DND-41 (cell line): ENCODE results near the gene MYL6B.
"Not testable (repeated sequence)": the region's sequence is repeated elsewhere in the genome, so short reads cannot be mapped to it uniquely, and the experiment has no call there.

Experiments
- ATAC-seq: fragments of 200-7000 bp; cut with Tn5 transposase; 3 replicates; pipeline ENCODE4 v1.9.1; 2021; ENCODE audit warnings: low read depth; ENCODE audit not compliant: insufficient read depth
- DNase-seq: peaks from one replicate; pipeline ENCODE4 v3.0.0-alpha.2; 2020
- H2AFZ ChIP-seq: 2 replicates; pipeline ENCODE4 v1.6.0; 2012; ENCODE audit warnings: low read depth, low read length
- H3K27ac ChIP-seq: 2 replicates; pipeline ENCODE4 v1.5.1; 2012; ENCODE audit warnings: low read length, inconsistent platforms
- H3K27me3 ChIP-seq: fragments of 200-600 bp; sonication (generic); 2 replicates; pipeline ENCODE4 v1.6.0; 2012; ENCODE audit warnings: low read length, mild to moderate bottlenecking, inconsistent platforms; ENCODE audit not compliant: insufficient read depth, poor library complexity
- H3K36me3 ChIP-seq: 2 replicates; pipeline ENCODE4 v1.5.1; 2012; ENCODE audit warnings: low read length, inconsistent platforms; ENCODE audit not compliant: insufficient read depth
- H3K4me1 ChIP-seq: 2 replicates; pipeline ENCODE4 v1.5.1; 2012; ENCODE audit warnings: mild to moderate bottlenecking, low read length; ENCODE audit not compliant: insufficient read depth
- H3K4me2 ChIP-seq: 2 replicates; pipeline ENCODE4 v1.6.0; 2012; ENCODE audit warnings: mild to moderate bottlenecking, moderate library complexity, low read length, inconsistent platforms; ENCODE audit not compliant: insufficient read depth
- H3K4me3 ChIP-seq, 2 experiments: fragments of 200-600 bp in 1 of 2; shearing (Covaris generic) in 1 of 2; 2 replicates each; pipeline ENCODE4 v1.5.1; 2012 to 2016; ENCODE audit warnings: inconsistent platforms in 2 of 2, low read length in 2 of 2, mild to moderate bottlenecking in 2 of 2, low read depth in 1 of 2, moderate library complexity in 1 of 2
- H3K79me2 ChIP-seq: 2 replicates; pipeline ENCODE4 v1.6.0; 2012; ENCODE audit warnings: low read length, inconsistent platforms; ENCODE audit not compliant: insufficient read depth
- H3K9ac ChIP-seq: 2 replicates; pipeline ENCODE4 v1.6.0; 2012; ENCODE audit warnings: low read depth, mild to moderate bottlenecking, inconsistent platforms, low read length, moderate library complexity
- H3K9me3 ChIP-seq: 2 replicates; pipeline ENCODE4 v1.5.1; 2012; ENCODE audit warnings: low read length, moderate library complexity, mild to moderate bottlenecking, inconsistent platforms; ENCODE audit not compliant: insufficient read depth, severe bottlenecking
- H4K20me1 ChIP-seq: 2 replicates; pipeline ENCODE4 v1.6.0; 2012; ENCODE audit warnings: low read length; ENCODE audit not compliant: insufficient read depth
- CTCF ChIP-seq: IDR thresholded peaks from 2 replicates; pipeline ENCODE4 v1.5.1; 2012; ENCODE audit warnings: borderline replicate concordance, low read length, moderate library complexity, mild to moderate bottlenecking; ENCODE audit not compliant: poor library complexity, severe bottlenecking; ENCODE audit errors: extremely low read depth
- EZH2 ChIP-seq: IDR thresholded peaks from 3 replicates; pipeline ENCODE4 v1.6.1; 2012; ENCODE audit warnings: borderline replicate concordance, low read depth, mild to moderate bottlenecking, moderate library complexity, low read length, inconsistent platforms; ENCODE audit not compliant: severe bottlenecking

MYL6B gene

GRCh38 chr12:56155256-56155845 is 3.0 kb downstream of the MYL6B start:
- H3K4me1 ChIP-seq, result peaks cover 69% of the 10 kb centered on the region
- H4K20me1 ChIP-seq, result no peaks in the 10 kb centered on the region
- H3K4me3 ChIP-seq, result no peak overlapping the region
- peaks cover 67% of the 10 kb centered on the region for H3K79me2 ChIP-seq
- DNase-seq, result no peak
- H2AFZ ChIP-seq, result no peak overlapping the region
- TF ChIP-seq CTCF (no peak), EZH2 (no peak)
- no peak overlapping the region; the same call in 1 of the 2 replicates for H3K9ac ChIP-seq
- H3K9me3 ChIP-seq, result no peaks in the 10 kb centered on the region
- peaks cover 31% of the 10 kb centered on the region for H3K36me3 ChIP-seq
- H3K4me2 ChIP-seq, result no peak overlapping the region
- H3K27me3 ChIP-seq, result no peaks in the 10 kb centered on the region
- ATAC-seq, result no peak
- H3K27ac ChIP-seq, result no peak overlapping the region

GRCh38 chr12:56156464-56157200 is 4.2 kb downstream of the MYL6B start:
- Histone ChIP-seq H3K4me2 (peak overlapping the region; percentile 78), H3K27ac (peak overlapping the region; percentile 89; the same call in 1 of the 2 replicates), H3K9ac (peak overlapping the region; percentile 89), H2AFZ (0 out of 2 replicates have a peak overlapping the region, but pooled peaks have one; percentile 83), H3K4me1 (peaks cover 72% of the 10 kb centered on the region), H3K36me3 (peaks cover 44% of the 10 kb centered on the region), H3K79me2 (peaks cover 75% of the 10 kb centered on the region), H3K4me3 (peak overlapping the region in 1 of 2 experiments; percentile 69; a peak in 2 of 4 replicates)
- not testable (repeated sequence) for H3K9me3 ChIP-seq, H4K20me1 ChIP-seq, H3K27me3 ChIP-seq, DNase-seq, ATAC-seq

- ATAC-seq (peak; percentile 45), DNase-seq (peak; percentile 71)
- peaks cover 76% of the 10 kb centered on the region for H3K4me1 ChIP-seq
- H3K9ac ChIP-seq, result peak overlapping the region; percentile 89
- H3K27ac ChIP-seq, result peak overlapping the region; percentile 89
- H3K27me3 ChIP-seq, result no peaks in the 10 kb centered on the region
- peaks cover 51% of the 10 kb centered on the region for H3K36me3 ChIP-seq
- H2AFZ ChIP-seq, result peak overlapping the region; percentile 83
- peak overlapping the region; percentile 53 to 69 for H3K4me3 ChIP-seq
- H3K79me2 ChIP-seq, result peaks cover 75% of the 10 kb centered on the region
- TF ChIP-seq EZH2, result no peak
- TF ChIP-seq CTCF, result peak; percentile 54
- peak overlapping the region; percentile 78 for H3K4me2 ChIP-seq
- no peaks in the 10 kb centered on the region for H3K9me3 ChIP-seq
- peaks cover 10% of the 10 kb centered on the region for H4K20me1 ChIP-seq
These were observed 5.0 kb downstream of the MYL6B start for GRCh38 chr12:56157201-56158028.
